Stimulated activated CD4-positive, alpha-beta T cell treated with anti-CD3 and anti-CD28 coated beads, Interleukin-4, amount 100 ng/mL, for 48 hours (primary cell): ENCODE measurements around the gene MAPK8IP3.
"Not testable (repeated sequence)": the region's sequence is repeated elsewhere in the genome, so short reads cannot be mapped to it uniquely, and the experiment has no call there.

ENCODE experiments used
- DNase-seq, 2 donors: peaks; one replicate each; pipeline ENCODE4 v3.0.0-alpha.2; 2020; ENCODE audit warnings: low read depth in 2 of 2

Gene MAPK8IP3

DNA sequence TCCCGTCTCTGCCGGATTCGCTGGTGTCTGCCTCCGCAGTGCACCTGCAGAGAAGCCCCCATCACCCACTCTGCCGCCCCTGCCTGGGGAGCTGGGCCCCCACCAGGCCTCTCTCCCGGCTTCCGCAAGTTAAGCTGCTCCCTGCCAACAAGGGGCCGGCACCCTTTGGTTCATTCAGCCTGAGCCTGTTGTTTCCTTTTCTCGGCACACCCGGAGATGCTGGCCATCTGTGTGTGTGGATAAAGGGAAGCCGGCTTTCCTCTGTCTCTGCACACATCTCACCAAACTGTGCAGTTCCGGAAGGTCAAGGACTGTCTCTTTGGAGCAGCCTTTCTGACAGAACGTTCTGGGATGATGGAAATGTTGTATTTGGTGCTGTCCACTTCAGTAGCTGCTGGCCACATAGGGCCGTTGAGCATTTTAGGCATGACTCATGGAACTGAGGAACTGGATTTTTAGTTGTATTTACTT lies 6.8 kb downstream of the MAPK8IP3 start:
- no peak for DNase-seq

- no peak for DNase-seq
These were observed 7.3 kb downstream of the MAPK8IP3 start for GRCh38 chr16:1713331-1713730.

DNA sequence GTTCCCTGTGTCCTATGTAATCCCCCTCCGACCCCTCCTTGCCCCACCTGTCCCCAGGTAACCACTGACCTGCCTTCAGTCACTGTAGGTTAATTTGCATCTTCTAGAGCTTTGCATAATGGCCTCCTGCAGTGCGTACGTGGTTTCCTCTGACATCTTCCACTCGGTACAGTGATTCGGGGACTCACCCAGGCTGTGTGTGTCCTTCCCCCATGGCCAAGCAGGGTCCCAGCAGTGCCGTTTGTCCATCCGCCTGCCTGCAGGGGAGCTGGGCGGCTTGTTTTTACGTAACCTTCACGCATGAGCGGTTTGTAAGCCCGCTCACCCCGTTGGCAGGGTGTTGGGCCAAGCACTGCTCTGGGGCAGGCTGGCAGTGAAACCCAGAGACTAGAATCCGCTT lies 7.9 kb downstream of the MAPK8IP3 start:
- no peak for DNase-seq

GRCh38 chr16:1715220-1715619 lies 9.2 kb downstream of the MAPK8IP3 start:
- DNase-seq = no peak

DNA sequence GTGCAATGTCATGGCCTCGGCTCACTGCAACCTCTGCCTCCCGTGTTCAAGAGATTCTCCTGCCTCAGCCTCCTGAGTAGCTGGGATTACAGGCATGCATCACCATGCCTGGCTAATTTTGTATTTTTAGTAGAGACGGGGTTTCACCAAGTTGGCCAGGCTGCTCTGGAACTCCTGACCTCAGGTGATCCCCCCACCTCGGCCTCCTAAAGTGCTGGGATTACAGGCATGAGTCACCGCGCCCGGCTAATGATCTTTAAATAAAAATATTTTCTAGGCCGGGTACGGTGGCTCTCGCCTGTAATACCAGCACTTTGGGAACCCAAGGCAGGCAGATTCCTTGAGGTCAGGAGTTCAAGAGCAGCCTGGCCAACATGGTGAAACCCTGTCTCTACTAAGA lies 12.2 kb downstream of the MAPK8IP3 start:
- DNase-seq = not testable (repeated sequence)

- DNase-seq = not testable (repeated sequence)
These were observed 13.7 kb downstream of the MAPK8IP3 start for GRCh38 chr16:1719559-1720229.

DNA sequence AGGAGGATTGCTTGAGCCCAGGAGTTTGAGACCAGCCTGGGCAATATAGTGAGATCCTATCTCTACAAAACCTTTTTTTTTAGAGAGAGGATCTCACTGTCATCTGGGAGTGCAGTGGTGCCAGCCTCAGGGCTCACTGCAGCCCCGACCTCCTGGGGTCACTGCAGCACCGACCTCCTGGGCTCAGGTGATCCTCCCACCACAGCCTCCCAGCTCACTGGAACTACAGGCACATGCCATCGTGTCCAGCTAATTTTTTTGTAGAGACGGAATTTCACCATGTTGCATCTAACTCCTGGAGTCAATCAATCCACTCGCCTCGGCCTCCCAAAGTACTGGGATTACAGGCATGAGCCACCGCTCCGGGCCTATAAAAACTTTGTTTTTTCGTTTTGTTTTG lies 15.4 kb downstream of the MAPK8IP3 start:
- no peak for DNase-seq

DNA sequence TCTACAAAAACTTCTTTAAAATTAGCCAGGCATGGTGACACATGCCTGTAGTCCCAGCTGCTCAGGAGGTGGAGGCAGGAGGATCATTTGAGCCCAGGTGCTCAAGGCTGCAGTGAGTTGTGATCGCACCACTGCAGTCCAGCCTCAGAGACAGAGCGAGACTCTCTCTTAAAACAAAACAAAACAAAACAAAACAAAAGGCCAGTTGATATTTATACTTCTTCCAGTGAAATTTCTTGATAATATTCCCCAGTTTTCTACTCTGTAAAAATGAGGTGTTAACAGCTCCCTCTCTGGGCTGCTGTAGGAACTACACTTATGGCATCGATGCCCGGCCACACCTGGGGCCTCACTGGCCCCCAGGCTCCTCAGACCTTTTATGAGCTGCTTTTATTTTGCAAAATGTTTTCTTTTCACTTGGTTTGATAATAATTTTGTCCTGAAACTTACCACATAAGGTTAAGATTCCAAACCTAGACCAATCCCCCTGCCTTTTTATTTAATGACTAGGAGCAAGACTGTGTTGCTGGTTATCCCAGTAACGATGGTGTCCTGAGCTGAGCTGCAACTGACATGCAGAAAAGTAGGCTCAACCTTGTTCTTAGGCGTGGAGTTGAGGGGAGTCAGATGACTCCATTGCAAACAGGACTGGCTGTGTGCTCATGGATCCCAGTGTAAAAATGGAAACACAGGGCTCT lies 17.6 kb downstream of the MAPK8IP3 start:
- peak; percentile 17 to 21 for DNase-seq

- DNase-seq = no peak
These were observed 18.5 kb downstream of the MAPK8IP3 start for GRCh38 chr16:1724491-1724890.

GRCh38 chr16:1726661-1727502 lies 20.9 kb downstream of the MAPK8IP3 start:
- DNase-seq = no peak

DNA sequence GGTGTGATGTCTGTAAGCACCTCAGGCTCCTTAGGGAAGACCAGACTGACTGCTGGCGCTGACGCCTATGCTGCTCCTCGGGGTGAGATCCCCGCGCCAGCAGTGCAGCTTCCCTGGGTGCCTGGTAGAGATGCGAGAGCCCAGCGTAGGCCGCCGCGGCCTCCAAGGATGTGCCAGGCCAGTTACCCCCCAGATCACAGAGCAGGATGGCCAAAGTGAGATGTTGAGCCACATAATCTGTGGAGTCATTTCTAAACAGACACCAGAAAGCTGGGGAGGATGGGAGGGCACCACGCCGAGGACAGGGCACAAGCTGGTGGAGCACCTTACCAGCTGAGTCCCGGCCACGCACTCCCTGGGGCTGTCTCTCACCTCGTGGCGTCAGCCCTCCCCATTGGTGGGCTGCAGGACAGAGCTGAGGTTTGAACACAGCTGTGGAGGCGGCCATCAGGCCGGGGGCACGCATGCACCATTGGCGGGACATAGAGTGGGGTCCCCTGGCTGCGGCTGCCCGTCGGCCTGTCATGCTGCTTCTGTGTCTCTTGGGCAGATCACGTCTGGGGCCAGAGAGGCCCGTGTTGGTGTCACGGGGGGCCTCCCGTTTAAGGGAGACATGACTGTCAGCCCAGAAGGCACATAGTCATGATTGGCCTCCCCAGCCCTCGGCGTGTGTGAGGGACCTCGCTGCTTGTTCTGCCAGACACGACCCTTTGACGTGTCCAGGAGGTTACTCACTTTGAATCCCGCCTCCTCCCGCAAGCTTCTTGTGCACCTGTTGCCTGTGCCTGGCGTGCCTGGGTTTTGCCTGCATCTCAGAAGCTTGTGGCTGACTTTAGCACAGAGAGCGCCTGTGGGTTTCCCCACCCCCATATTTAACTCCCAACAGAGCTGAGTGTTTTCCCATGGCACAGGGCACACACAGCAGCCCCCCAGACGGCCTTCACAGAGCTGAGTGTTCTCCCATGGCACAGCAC lies 21.9 kb downstream of the MAPK8IP3 start:
- no peak for DNase-seq

DNA sequence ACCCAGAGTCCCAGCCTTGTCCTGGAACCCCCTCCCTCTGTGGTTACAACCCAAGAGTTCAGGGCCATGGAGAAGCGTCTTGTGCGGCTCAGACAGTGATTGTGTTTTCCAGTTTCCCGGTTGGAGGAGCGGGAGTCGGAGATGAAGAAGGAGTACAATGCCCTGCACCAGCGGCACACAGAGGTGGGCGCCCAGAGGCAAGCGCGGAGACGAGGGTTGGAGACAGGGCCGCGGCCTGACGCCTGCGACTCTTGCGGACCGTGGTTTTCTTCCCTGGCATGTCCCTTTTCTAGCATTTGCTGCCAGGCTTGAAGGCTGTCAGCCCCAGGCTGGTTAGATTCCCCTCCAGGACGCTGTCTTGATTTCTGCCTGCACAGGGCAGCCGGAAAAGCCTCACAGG lies 23.0 kb downstream of the MAPK8IP3 start:
- DNase-seq = no peak

DNA sequence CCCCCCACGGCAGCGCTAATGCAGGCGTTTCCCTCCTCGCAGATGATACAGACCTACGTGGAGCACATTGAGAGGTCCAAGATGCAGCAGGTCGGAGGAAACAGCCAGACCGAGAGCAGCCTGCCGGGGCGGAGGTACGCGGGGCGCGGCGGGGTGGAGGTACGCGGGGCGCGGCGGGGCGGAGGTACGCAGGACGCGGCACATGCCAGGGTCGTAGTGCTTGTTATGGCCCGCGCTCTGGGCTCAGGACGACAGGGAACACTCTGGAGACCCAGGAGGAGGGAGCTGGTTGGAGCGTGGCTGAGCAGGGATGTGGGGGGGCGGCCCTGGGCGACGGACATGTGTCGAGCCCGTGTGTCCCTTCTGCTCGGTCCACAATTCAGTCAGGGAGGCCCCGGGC lies 23.4 kb downstream of the MAPK8IP3 start:
- no peak for DNase-seq

DNA sequence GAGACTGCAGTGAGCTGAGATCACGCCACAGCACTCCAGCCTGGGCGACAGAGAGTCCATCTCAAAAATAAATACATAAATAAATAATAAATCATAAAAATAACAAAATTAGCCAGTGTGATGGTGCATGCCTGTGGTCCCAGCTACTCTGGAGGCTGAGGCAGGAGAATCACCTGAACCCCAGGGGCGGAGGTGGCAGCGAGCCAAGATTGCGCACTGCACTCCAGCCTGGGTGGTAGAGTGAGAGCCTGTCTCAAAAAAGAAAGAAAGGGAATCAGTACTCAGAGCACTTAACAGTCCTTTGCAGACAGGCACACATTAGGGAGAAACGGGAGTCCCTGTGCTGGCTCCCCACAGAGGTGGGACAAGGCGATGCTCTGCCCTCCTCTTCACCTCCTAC lies 25.1 kb downstream of the MAPK8IP3 start:
- DNase-seq = no peak

- no peak for DNase-seq
These were observed 25.6 kb downstream of the MAPK8IP3 start for GRCh38 chr16:1731603-1732002.

DNA sequence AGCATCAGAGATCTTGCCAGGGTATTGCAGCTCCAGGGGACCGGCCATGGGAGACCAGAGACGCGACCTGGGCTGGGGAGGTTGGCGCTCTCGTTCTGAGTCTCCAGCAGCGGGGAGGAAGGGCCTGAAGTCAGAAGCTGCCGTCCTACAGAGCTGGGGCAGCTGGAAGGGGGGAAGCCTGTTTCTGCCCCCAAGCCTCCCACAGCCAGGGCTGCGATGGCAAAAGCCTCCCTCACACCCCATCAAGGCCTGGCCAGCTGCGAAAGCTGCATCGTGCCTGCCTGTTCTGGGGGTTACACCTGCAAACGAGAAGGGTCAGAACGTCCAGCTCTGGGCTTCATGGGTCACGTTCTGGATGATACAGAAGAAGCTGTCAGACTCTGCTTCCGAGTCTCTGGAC lies 26.1 kb downstream of the MAPK8IP3 start:
- no peak for DNase-seq

- DNase-seq = not testable (repeated sequence)
These were observed 26.6 kb downstream of the MAPK8IP3 start for GRCh38 chr16:1732551-1732987.

GRCh38 chr16:1734123-1734522 lies 28.1 kb downstream of the MAPK8IP3 start:
- DNase-seq = no peak

- DNase-seq = no peak
These were observed 28.8 kb downstream of the MAPK8IP3 start for GRCh38 chr16:1734816-1735215.

DNA sequence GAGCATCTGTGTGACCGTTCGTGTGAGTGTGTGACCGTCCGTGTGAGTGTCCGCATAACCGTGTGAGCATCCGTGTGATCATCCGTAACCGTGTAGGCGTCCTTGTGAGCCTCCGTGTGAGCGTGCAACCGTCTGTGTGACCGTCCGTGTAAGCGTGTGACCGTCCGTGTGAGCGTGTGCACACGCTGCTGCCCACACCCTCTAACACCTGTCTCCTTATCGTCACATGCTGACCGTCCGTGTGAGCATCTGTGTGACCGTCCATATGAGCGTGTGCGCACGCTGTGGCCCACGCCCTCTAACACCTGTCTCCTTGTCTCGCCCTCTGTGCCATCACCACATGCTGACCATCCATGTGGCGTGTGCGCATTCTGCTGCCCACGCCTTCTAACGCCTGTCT lies 34.2 kb downstream of the MAPK8IP3 start:
- no peak for DNase-seq

DNA sequence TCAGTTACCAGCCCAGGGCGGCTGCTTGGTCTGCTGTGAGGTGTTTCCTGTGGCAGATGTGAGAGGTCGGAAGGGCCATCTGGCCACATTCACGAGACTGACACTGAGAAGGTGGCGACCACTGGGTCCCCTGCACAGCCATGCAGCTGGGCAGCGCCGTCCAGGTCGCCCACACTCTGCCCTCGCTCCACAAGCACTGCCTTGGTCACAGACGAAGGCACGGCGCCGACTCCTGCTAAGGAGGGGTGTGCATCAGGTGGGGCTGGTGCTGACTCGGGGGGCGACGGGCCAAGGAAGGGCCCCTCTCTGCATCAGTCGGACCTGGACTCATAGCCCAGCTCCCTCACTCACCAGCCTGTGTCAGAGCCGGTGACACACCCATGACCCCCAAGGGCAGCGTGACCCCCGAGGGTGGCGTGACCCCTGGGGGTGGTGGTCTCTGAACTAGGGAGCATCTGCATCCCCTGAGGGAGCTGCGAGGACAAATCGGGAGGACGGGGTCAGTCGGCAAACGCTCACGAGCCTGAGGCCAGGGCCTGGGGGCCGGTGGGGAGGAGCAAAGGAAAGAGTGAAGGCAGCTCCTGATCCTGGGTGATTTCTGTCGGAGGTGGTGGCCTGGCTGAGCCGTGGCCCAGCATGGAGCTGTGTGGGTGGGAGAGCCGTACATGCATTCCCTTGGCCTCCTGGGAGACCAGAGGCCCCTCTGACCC lies 34.9 kb downstream of the MAPK8IP3 start:
- DNase-seq = no peak
